Adipocyte (in vitro differentiated cells): Measurements from ENCODE around the gene RRP7A.
"Not testable (repeated sequence)": the region's sequence is repeated elsewhere in the genome, so short reads cannot be mapped to it uniquely, and the experiment has no call there.

Source experiments
- DNase-seq: peaks from one replicate; pipeline ENCODE4 v3.0.0-alpha.2; 2015; ENCODE audit warnings: low read depth
- H3K27me3 ChIP-seq: replicated peaks from 2 replicates; pipeline ENCODE4 v1.7.0; 2013; ENCODE audit warnings: mild to moderate bottlenecking, low read length, moderate library complexity; ENCODE audit not compliant: control insufficient read depth, insufficient read depth
- H3K36me3 ChIP-seq: 2 replicates; pipeline ENCODE4 v1.7.0; 2013; ENCODE audit warnings: low read length, mild to moderate bottlenecking, moderate library complexity; ENCODE audit not compliant: control insufficient read depth, insufficient read depth, severe bottlenecking
- H3K4me1 ChIP-seq: 2 replicates; pipeline ENCODE4 v1.7.0; 2013; ENCODE audit warnings: mild to moderate bottlenecking, low read length, moderate library complexity; ENCODE audit not compliant: control insufficient read depth, insufficient read depth
- H3K4me3 ChIP-seq: 2 replicates; pipeline ENCODE4 v1.7.0; 2013; ENCODE audit warnings: mild to moderate bottlenecking, low read length, moderate library complexity
- H3K9ac ChIP-seq: 2 replicates; pipeline ENCODE4 v1.7.0; 2013; ENCODE audit warnings: mild to moderate bottlenecking, low read length, moderate library complexity
- H3K9me3 ChIP-seq: 2 replicates; pipeline ENCODE4 v1.7.0; 2013; ENCODE audit warnings: mild to moderate bottlenecking, low read length, moderate library complexity; ENCODE audit not compliant: control insufficient read depth

The RRP7A gene

GRCh38 chr22:42512273-42512990 lies 7.2 kb downstream of the RRP7A start:
- H3K27me3 ChIP-seq, H3K9me3 ChIP-seq, H3K4me1 ChIP-seq, H3K4me3 ChIP-seq, H3K9ac ChIP-seq: not testable (repeated sequence)
- DNase-seq = peak; percentile 21
- peaks cover 14% of the 10 kb centered on the region for H3K36me3 ChIP-seq

GRCh38 chr22:42511401-42511891 lies 8.2 kb downstream of the RRP7A start:
- no peaks in the 10 kb centered on the region for H3K9me3 ChIP-seq
- DNase-seq = no peak
- no peak overlapping the region for H3K9ac ChIP-seq
- peaks cover 11% of the 10 kb centered on the region for H3K36me3 ChIP-seq
- H3K4me3 ChIP-seq = no peak overlapping the region
- no peaks in the 10 kb centered on the region for H3K4me1 ChIP-seq
- H3K27me3 ChIP-seq = no peaks in the 10 kb centered on the region

- Histone ChIP-seq H3K4me3 (no peak overlapping the region), H3K9ac (no peak overlapping the region)
- DNase-seq = no peak
Observed at GRCh38 chr22:42509548-42509947, 10.0 kb downstream of the RRP7A start.

GRCh38 chr22:42508975-42509364 lies 10.6 kb downstream of the RRP7A start:
- not testable (repeated sequence) for H3K4me3 ChIP-seq, DNase-seq, H3K9ac ChIP-seq, H3K27me3 ChIP-seq, H3K4me1 ChIP-seq, H3K9me3 ChIP-seq, H3K36me3 ChIP-seq

More at GRCh38 chr22:42509548-42509947, 10.0 kb downstream of the RRP7A start:
- Histone ChIP-seq H3K27me3 (no peaks in the 10 kb centered on the region), H3K4me1 (no peaks in the 10 kb centered on the region), H3K36me3 (peaks cover 3% of the 10 kb centered on the region), H3K9me3 (no peaks in the 10 kb centered on the region)

- H3K9ac ChIP-seq, H3K4me3 ChIP-seq, DNase-seq, H3K27me3 ChIP-seq, H3K4me1 ChIP-seq, H3K36me3 ChIP-seq, H3K9me3 ChIP-seq: not testable (repeated sequence)
Observed at GRCh38 chr22:42508327-42508974, 11.1 kb downstream of the RRP7A start.

GRCh38 chr22:42500836-42501179 lies 18.8 kb downstream of the RRP7A start:
- no peaks in the 10 kb centered on the region for H3K9me3 ChIP-seq
- H3K4me3 ChIP-seq = no peak overlapping the region
- no peaks in the 10 kb centered on the region for H3K4me1 ChIP-seq
- H3K9ac ChIP-seq = no peak overlapping the region
- H3K27me3 ChIP-seq = peaks cover 5% of the 10 kb centered on the region
- H3K36me3 ChIP-seq = no peaks in the 10 kb centered on the region
- no peak for DNase-seq

- Histone ChIP-seq H3K9ac (no peak overlapping the region), H3K9me3 (no peaks in the 10 kb centered on the region), H3K27me3 (peaks cover 5% of the 10 kb centered on the region), H3K4me3 (no peak overlapping the region), H3K4me1 (no peaks in the 10 kb centered on the region), H3K36me3 (no peaks in the 10 kb centered on the region)
- DNase-seq = peak; percentile 82
Observed at GRCh38 chr22:42500161-42500835, 19.3 kb downstream of the RRP7A start.

- H3K9ac ChIP-seq, DNase-seq, H3K36me3 ChIP-seq, H3K9me3 ChIP-seq, H3K4me1 ChIP-seq, H3K4me3 ChIP-seq, H3K27me3 ChIP-seq: not testable (repeated sequence)
Observed at GRCh38 chr22:42499773-42500160, 19.8 kb downstream of the RRP7A start.

GRCh38 chr22:42495533-42496141 lies 24.0 kb downstream of the RRP7A start:
- DNase-seq, H3K36me3 ChIP-seq, H3K9ac ChIP-seq, H3K4me3 ChIP-seq, H3K4me1 ChIP-seq, H3K9me3 ChIP-seq: not testable (repeated sequence)
- peaks cover 17% of the 10 kb centered on the region for H3K27me3 ChIP-seq

GRCh38 chr22:42493393-42493792 lies 26.2 kb downstream of the RRP7A start:
- H3K4me3 ChIP-seq = no peak overlapping the region
- H3K9me3 ChIP-seq = no peaks in the 10 kb centered on the region
- H3K4me1 ChIP-seq = no peaks in the 10 kb centered on the region
- H3K36me3 ChIP-seq = no peaks in the 10 kb centered on the region
- peaks cover 17% of the 10 kb centered on the region for H3K27me3 ChIP-seq
- H3K9ac ChIP-seq = no peak overlapping the region
- no peak for DNase-seq

- no peaks in the 10 kb centered on the region for H3K4me1 ChIP-seq
- H3K9ac ChIP-seq = no peak overlapping the region
- peaks cover 18% of the 10 kb centered on the region for H3K27me3 ChIP-seq
- no peak for DNase-seq
- H3K4me3 ChIP-seq = no peak overlapping the region
- no peaks in the 10 kb centered on the region for H3K36me3 ChIP-seq
- no peaks in the 10 kb centered on the region for H3K9me3 ChIP-seq
Observed at GRCh38 chr22:42492323-42492690, 27.3 kb downstream of the RRP7A start.
